Activated T-cell treated with anti-CD3 and anti-CD28 coated beads, Interleukin-2, amount 50 U/mL, for 4 hours (primary cell): ENCODE measurements around the gene NF2. TPM values are rescaled to one million over a fixed set of nuclear protein-coding genes. Genes with fewer than 3 reads are reported as not detected.
"Not testable (repeated sequence)": the region's sequence is repeated elsewhere in the genome, so short reads cannot be mapped to it uniquely, and the experiment has no call there.

ENCODE experiments used
- ATAC-seq, 2 donors: fragments of 200-7000 bp; cut with Tn5 transposase; one replicate each; pipeline ENCODE4 v1.10.0; 2021
- DNase-seq: peaks from one replicate; pipeline ENCODE4 v3.0.0-alpha.2; 2020
- H3K27me3 Mint-ChIP-seq: one replicate; pipeline ENCODE4 v1.8.0; 2021; ENCODE audit warnings: low read depth, mixed read lengths
- H3K36me3 Mint-ChIP-seq: one replicate; pipeline ENCODE4 v1.8.0; 2022; ENCODE audit warnings: mixed read lengths; ENCODE audit not compliant: insufficient read depth
- H3K4me1 Mint-ChIP-seq: one replicate; pipeline ENCODE4 v1.8.0; 2021; ENCODE audit warnings: low read depth, mixed read lengths
- H3K4me3 Mint-ChIP-seq: one replicate; pipeline ENCODE4 v1.8.0; 2021; ENCODE audit warnings: mild to moderate bottlenecking, moderate library complexity, mixed read lengths
- H3K9me3 Mint-ChIP-seq: one replicate; pipeline ENCODE4 v1.8.0; 2021; ENCODE audit warnings: mixed read lengths
- total RNA-seq, 3 donors: library from RNA; stranded (reverse); gene quantifications; one replicate each; pipeline ENCODE4 v1.2.1, GENCODE V29; 2021

The NF2 gene
- 10 to 100 TPM; 65.4 to 70.2 (median 66.0) TPM for total RNA-seq

GRCh38 chr22:29603358-29604075 is at the start of gene NF2:
TSS of gene NF2 (plus strand) at chr22:29603633. CDS start at chr22:29603999, 366 bp downstream.
- no peaks in the 10 kb centered on the region for H3K9me3 Mint-ChIP-seq
- peak; percentile 96 for DNase-seq
- no peaks in the 10 kb centered on the region for H3K27me3 Mint-ChIP-seq
- no peaks in the 10 kb centered on the region for H3K36me3 Mint-ChIP-seq
- ATAC-seq: peak; percentile 97
- H3K4me3 Mint-ChIP-seq: peak within 1 kb of the TSS; percentile 93
- peaks cover 29% of the 10 kb centered on the region for H3K4me1 Mint-ChIP-seq

- H3K4me1 Mint-ChIP-seq: peaks cover 17% of the 10 kb centered on the region
- peak overlapping the region; percentile 91 for H3K4me3 Mint-ChIP-seq
- no peaks in the 10 kb centered on the region for H3K9me3 Mint-ChIP-seq
- DNase-seq: no peak
- H3K27me3 Mint-ChIP-seq: no peaks in the 10 kb centered on the region
- H3K36me3 Mint-ChIP-seq: peaks cover 22% of the 10 kb centered on the region
- ATAC-seq: no peak
Observed at GRCh38 chr22:29555065-29555644, 48.3 kb upstream of the NF2 start.

- no peaks in the 10 kb centered on the region for H3K27me3 Mint-ChIP-seq
- no peak for ATAC-seq
- no peaks in the 10 kb centered on the region for H3K9me3 Mint-ChIP-seq
- no peak for DNase-seq
- H3K36me3 Mint-ChIP-seq: peaks cover 27% of the 10 kb centered on the region
- peaks cover 2% of the 10 kb centered on the region for H3K4me1 Mint-ChIP-seq
- H3K4me3 Mint-ChIP-seq: no peak overlapping the region
Observed at GRCh38 chr22:29559030-29559429, 44.4 kb upstream of the NF2 start.

- no peaks in the 10 kb centered on the region for H3K9me3 Mint-ChIP-seq
- no peak for ATAC-seq
- no peak for DNase-seq
- no peaks in the 10 kb centered on the region for H3K27me3 Mint-ChIP-seq
- H3K4me1 Mint-ChIP-seq: peaks cover 2% of the 10 kb centered on the region
- H3K36me3 Mint-ChIP-seq: peaks cover 28% of the 10 kb centered on the region
- H3K4me3 Mint-ChIP-seq: no peak overlapping the region
Observed at GRCh38 chr22:29559853-29560252, 43.6 kb upstream of the NF2 start.

GRCh38 chr22:29563652-29564460 is 39.6 kb upstream of the NF2 start:
- Mint-ChIP-seq H3K9me3 (no peaks in the 10 kb centered on the region), H3K4me3 (no peak overlapping the region), H3K4me1 (no peaks in the 10 kb centered on the region), H3K27me3 (no peaks in the 10 kb centered on the region), H3K36me3 (peaks cover 30% of the 10 kb centered on the region)
- ATAC-seq (no peak), DNase-seq (no peak)

GRCh38 chr22:29566513-29566912 is 36.9 kb upstream of the NF2 start:
- H3K4me1 Mint-ChIP-seq, H3K9me3 Mint-ChIP-seq, H3K4me3 Mint-ChIP-seq, ATAC-seq, H3K27me3 Mint-ChIP-seq, DNase-seq: not testable (repeated sequence)
- H3K36me3 Mint-ChIP-seq: peaks cover 19% of the 10 kb centered on the region

GRCh38 chr22:29567338-29567737 is 36.1 kb upstream of the NF2 start:
- H3K27me3 Mint-ChIP-seq: no peaks in the 10 kb centered on the region
- peaks cover 16% of the 10 kb centered on the region for H3K36me3 Mint-ChIP-seq
- no peaks in the 10 kb centered on the region for H3K4me1 Mint-ChIP-seq
- ATAC-seq: no peak
- no peak for DNase-seq
- no peak overlapping the region for H3K4me3 Mint-ChIP-seq
- no peaks in the 10 kb centered on the region for H3K9me3 Mint-ChIP-seq

GRCh38 chr22:29569011-29569678 is 34.3 kb upstream of the NF2 start:
- DNase-seq (no peak), ATAC-seq (no peak)
- H3K9me3 Mint-ChIP-seq: no peaks in the 10 kb centered on the region
- peaks cover 13% of the 10 kb centered on the region for H3K36me3 Mint-ChIP-seq
- no peaks in the 10 kb centered on the region for H3K4me1 Mint-ChIP-seq
- no peak overlapping the region for H3K4me3 Mint-ChIP-seq
- no peaks in the 10 kb centered on the region for H3K27me3 Mint-ChIP-seq

GRCh38 chr22:29570456-29570855 is 33.0 kb upstream of the NF2 start:
- Mint-ChIP-seq H3K9me3 (no peaks in the 10 kb centered on the region), H3K4me3 (no peak overlapping the region), H3K4me1 (no peaks in the 10 kb centered on the region), H3K27me3 (no peaks in the 10 kb centered on the region), H3K36me3 (peaks cover 12% of the 10 kb centered on the region)
- DNase-seq (no peak), ATAC-seq (no peak)

GRCh38 chr22:29570912-29571549 is 32.4 kb upstream of the NF2 start:
- ATAC-seq: no peak
- peaks cover 11% of the 10 kb centered on the region for H3K36me3 Mint-ChIP-seq
- no peak for DNase-seq
- H3K27me3 Mint-ChIP-seq: no peaks in the 10 kb centered on the region
- H3K4me1 Mint-ChIP-seq: no peaks in the 10 kb centered on the region
- no peak overlapping the region for H3K4me3 Mint-ChIP-seq
- no peaks in the 10 kb centered on the region for H3K9me3 Mint-ChIP-seq

GRCh38 chr22:29574762-29575450 is 28.5 kb upstream of the NF2 start:
- DNase-seq (no peak), ATAC-seq (no peak)
- Mint-ChIP-seq H3K4me3 (no peak overlapping the region), H3K36me3 (no peaks in the 10 kb centered on the region), H3K4me1 (peaks cover 1% of the 10 kb centered on the region), H3K9me3 (no peaks in the 10 kb centered on the region), H3K27me3 (no peaks in the 10 kb centered on the region)

- ATAC-seq: no peak
- H3K27me3 Mint-ChIP-seq: no peaks in the 10 kb centered on the region
- no peaks in the 10 kb centered on the region for H3K9me3 Mint-ChIP-seq
- no peaks in the 10 kb centered on the region for H3K36me3 Mint-ChIP-seq
- peaks cover 11% of the 10 kb centered on the region for H3K4me1 Mint-ChIP-seq
- DNase-seq: no peak
- H3K4me3 Mint-ChIP-seq: no peak overlapping the region
Observed at GRCh38 chr22:29578462-29579200, 24.8 kb upstream of the NF2 start.

GRCh38 chr22:29580200-29580810 is 23.1 kb upstream of the NF2 start:
- DNase-seq (no peak), ATAC-seq (peak; percentile 3 to 7)

More at GRCh38 chr22:29580200-29580810, 23.1 kb upstream of the NF2 start:
- Mint-ChIP-seq H3K4me1 (peaks cover 11% of the 10 kb centered on the region), H3K4me3 (peak overlapping the region; percentile 89), H3K36me3 (no peaks in the 10 kb centered on the region), H3K27me3 (no peaks in the 10 kb centered on the region), H3K9me3 (no peaks in the 10 kb centered on the region)
